ENCODE data around the gene FICD.

The FICD gene

DNA sequence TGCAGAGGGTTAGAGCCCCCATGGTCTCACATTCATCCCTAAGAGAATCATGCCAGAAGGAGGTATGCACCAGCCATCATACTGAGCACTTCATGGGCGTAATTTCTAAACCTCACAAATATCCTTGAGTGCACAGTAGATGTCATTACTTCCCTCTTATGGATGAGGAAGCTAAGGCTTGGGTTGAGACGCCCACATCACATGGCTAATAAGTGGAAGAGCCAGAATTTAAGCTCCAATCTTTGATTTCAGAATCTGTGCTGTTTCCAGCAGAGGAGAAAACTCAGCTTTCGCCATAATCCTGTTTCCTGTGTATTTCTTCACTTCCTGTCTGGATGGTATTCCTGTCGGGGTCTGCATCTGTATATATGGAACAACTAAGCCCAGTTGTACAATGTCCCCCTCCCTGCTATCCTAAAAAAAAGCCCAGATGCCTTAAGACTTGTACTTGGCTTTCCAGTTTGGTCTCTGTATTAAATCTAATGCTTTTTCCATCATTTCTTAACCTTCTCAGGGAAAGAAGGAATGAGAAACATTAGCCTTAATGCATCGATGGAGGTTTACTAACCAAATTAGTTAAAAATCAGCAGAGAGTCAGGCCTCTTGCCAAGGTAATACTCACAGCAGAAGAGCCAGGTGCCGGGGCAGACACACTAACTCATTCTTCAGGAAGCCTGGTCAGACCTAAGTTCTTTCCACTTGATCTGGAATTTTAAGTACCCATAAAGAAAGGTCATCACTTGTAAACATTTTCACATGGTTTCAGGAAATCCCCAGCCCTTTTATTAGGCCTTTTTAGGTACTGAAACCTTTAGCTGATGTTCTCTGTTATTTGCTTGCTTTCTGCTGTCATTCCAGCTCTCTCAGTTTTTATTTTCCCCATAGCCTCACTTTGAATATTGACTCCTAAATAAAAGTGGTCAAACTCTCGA, 52.6 kb downstream of the FICD start:
- DNase-seq = peak; percentile 44

DNA sequence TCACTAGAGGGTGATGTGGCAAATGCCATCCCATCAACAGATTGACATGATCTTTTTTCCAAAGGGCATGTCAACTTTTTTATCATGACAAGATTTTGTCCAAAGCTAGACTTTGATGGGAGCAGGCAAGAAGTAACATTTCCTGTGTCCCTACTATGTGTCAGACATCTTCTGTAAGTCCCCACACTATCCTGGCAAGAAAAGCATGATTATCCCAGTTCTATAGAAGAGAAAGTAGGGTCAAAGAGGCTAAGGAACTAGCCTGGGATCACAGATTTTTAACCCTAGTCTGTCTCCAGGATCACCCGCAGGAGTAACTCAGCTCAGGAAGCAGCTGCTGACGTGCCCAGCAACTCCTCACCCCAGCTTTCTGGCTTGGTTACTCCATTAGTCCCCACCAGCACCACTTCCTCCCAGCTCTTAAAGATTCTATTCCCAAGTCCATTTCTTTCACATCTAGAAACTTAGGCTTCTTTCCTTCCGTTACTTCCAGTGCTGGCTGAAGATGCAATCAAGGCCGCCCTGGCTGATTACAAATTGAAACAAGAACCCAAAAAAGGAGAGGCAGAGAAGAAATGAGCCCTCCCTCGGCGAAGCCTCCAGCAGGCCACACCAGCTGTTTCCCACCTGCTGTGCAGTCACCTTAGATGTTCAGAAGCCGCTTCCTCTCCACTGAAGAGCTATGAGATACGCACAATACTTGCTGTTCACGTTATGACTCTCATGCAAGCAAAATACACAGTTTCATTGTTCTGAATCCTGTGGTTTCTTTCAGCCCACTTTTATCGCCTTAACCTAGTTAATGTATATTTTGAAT, 53.5 kb downstream of the FICD start:
- peak; percentile 38 for DNase-seq

All from DMS53 (cell line).